GM23338 (cell line): Measurements from ENCODE around the gene GRM5. TPM values are rescaled to one million over a fixed set of nuclear protein-coding genes. Genes with fewer than 3 reads are reported as not detected.

Experiments used
- ATAC-seq: fragments of 200-7000 bp; cut with Tn5 transposase; 3 replicates; pipeline ENCODE4 v1.9.1; 2020
- DNase-seq: peaks from one replicate; pipeline ENCODE4 v3.0.0-alpha.2; 2015; ENCODE audit warnings: low spot score
- H2AFZ ChIP-seq: fragments of 200-600 bp; sonication (generic); 2 replicates; pipeline ENCODE4 v1.8.0; 2016; ENCODE audit warnings: antibody characterized with exemption, mild to moderate bottlenecking, moderate library complexity
- H3F3A ChIP-seq: fragments of 200-600 bp; sonication (generic); replicated peaks from 2 replicates; pipeline ENCODE4 v1.8.0; 2017; ENCODE audit warnings: antibody characterized with exemption, mixed run types, low read depth
- H3K27ac ChIP-seq: fragments of 200-600 bp; sonication (generic); 2 replicates; pipeline ENCODE4 v1.6.1; 2016; ENCODE audit warnings: low read depth
- H3K27me3 ChIP-seq: fragments of 200-600 bp; sonication (generic); 2 replicates; pipeline ENCODE4 v1.8.0; 2016; ENCODE audit warnings: mild to moderate bottlenecking, mixed run types, moderate library complexity; ENCODE audit not compliant: insufficient read depth
- H3K36me3 ChIP-seq: fragments of 200-600 bp; sonication (generic); 2 replicates; pipeline ENCODE4 v1.8.0; 2016; ENCODE audit warnings: mild to moderate bottlenecking; ENCODE audit not compliant: insufficient read depth
- H3K4me1 ChIP-seq: fragments of 200-600 bp; sonication (generic); 2 replicates; pipeline ENCODE4 v1.8.0; 2016; ENCODE audit warnings: mild to moderate bottlenecking, moderate library complexity; ENCODE audit not compliant: insufficient read depth
- H3K4me2 ChIP-seq: fragments of 200-600 bp; sonication (generic); 2 replicates; pipeline ENCODE4 v1.7.1; 2017; ENCODE audit warnings: mixed run types
- H3K4me3 ChIP-seq: fragments of 200-600 bp; sonication (generic); 2 replicates; pipeline ENCODE4 v1.6.1; 2016; ENCODE audit warnings: mixed run types
- H3K79me2 ChIP-seq: fragments of 200-600 bp; sonication (generic); replicated peaks from 2 replicates; pipeline ENCODE4 v1.8.0; 2017; ENCODE audit warnings: mild to moderate bottlenecking; ENCODE audit not compliant: insufficient read depth
- H3K9me2 ChIP-seq: fragments of 200-600 bp; sonication (generic); 2 replicates; pipeline ENCODE4 v1.8.0; 2017; ENCODE audit not compliant: insufficient read depth
- H4K20me1 ChIP-seq: fragments of 200-600 bp; sonication (generic); replicated peaks from 2 replicates; pipeline ENCODE4 v1.8.0; 2017; ENCODE audit warnings: mild to moderate bottlenecking; ENCODE audit not compliant: insufficient read depth
- H3K27ac Mint-ChIP-seq: 2 replicates; pipeline ENCODE4 v1.8.0; 2020; ENCODE audit warnings: inconsistent platforms, mild to moderate bottlenecking, moderate library complexity, mixed read lengths
- H3K27me3 Mint-ChIP-seq: 3 replicates; pipeline ENCODE4 v1.8.0; 2022; ENCODE audit warnings: low read depth, mild to moderate bottlenecking, moderate library complexity, mixed read lengths, inconsistent platforms; ENCODE audit not compliant: insufficient read depth, poor library complexity
- H3K36me3 Mint-ChIP-seq: 3 replicates; pipeline ENCODE4 v1.8.0; 2021; ENCODE audit warnings: low read depth, mild to moderate bottlenecking, inconsistent platforms, moderate library complexity, mixed read lengths
- H3K4me1 Mint-ChIP-seq: 3 replicates; pipeline ENCODE4 v1.8.0; 2020; ENCODE audit warnings: mild to moderate bottlenecking, inconsistent platforms, mixed read lengths
- H3K4me3 Mint-ChIP-seq: 3 replicates; pipeline ENCODE4 v1.8.0; 2021; ENCODE audit warnings: moderate library complexity, mild to moderate bottlenecking, inconsistent platforms, mixed read lengths
- H3K9me3 Mint-ChIP-seq: 3 replicates; pipeline ENCODE4 v1.8.0; 2020; ENCODE audit warnings: moderate library complexity, mild to moderate bottlenecking, inconsistent platforms, mixed read lengths
- CREB1 ChIP-seq: fragments of 250-450 bp; sonication (Bioruptor Pico); IDR thresholded peaks from 2 replicates; pipeline ENCODE4 v1.5.0; 2020; ENCODE audit warnings: low read depth, mild to moderate bottlenecking, moderate library complexity
- EZH2 ChIP-seq: fragments of 200-600 bp; sonication (generic); IDR thresholded peaks from one replicate; pipeline ENCODE4 v1.8.0; 2017; ENCODE audit warnings: antibody characterized with exemption, mild to moderate bottlenecking, low read depth; ENCODE audit not compliant: unreplicated experiment
- EZH2phosphoT487 ChIP-seq: fragments of 200-600 bp; sonication (generic); IDR thresholded peaks from one replicate; pipeline ENCODE4 v1.8.1; 2018; ENCODE audit warnings: antibody characterized with exemption; ENCODE audit not compliant: unreplicated experiment
- JUNB ChIP-seq: IDR thresholded peaks from one replicate; pipeline ENCODE4 v1.6.1; 2016; ENCODE audit warnings: antibody characterized with exemption; ENCODE audit not compliant: unreplicated experiment
- NANOG ChIP-seq: IDR thresholded peaks from 2 replicates; pipeline ENCODE4 v1.6.1; 2016; ENCODE audit warnings: antibody characterized with exemption, borderline replicate concordance
- POLR2AphosphoS5 ChIP-seq: IDR thresholded peaks from 2 replicates; pipeline ENCODE4 v1.6.1; 2016; ENCODE audit warnings: antibody characterized with exemption, low read depth
- STAT1 ChIP-seq: IDR thresholded peaks from one replicate; pipeline ENCODE4 v1.6.1; 2016; ENCODE audit warnings: antibody characterized with exemption; ENCODE audit not compliant: unreplicated experiment
- ZNF114 ChIP-seq: fragments of 250-450 bp; sonication (Bioruptor Pico); IDR thresholded peaks from 2 replicates; pipeline ENCODE4 v1.5.0; 2020; ENCODE audit warnings: mild to moderate bottlenecking, moderate library complexity
- polyA plus RNA-seq: library from polyadenylated mRNA; unstranded; fragments of >200 nt; fragmentation: Nextera tagmentation; extraction: Ambion mirVana; gene quantifications from 2 replicates; pipeline ENCODE4 v1.2.1, GENCODE V29; 2016
- total RNA-seq: library from RNA; depleted of rRNA; stranded (reverse); fragments of >200 nt; shearing (Covaris generic); gene quantifications from 2 replicates; pipeline ENCODE4 v1.2.3, GENCODE V29; 2014
- TF ChIP-seq, protein P1 (sequence below): fragments of 250-450 bp; sonication (Bioruptor Pico); IDR thresholded peaks from 2 replicates; pipeline ENCODE4 v1.5.0; 2020; ENCODE audit warnings: mild to moderate bottlenecking, moderate library complexity
- TF ChIP-seq, protein P2 (sequence below), 2 experiments: fragments of 200-600 bp in 1 of 2; sonication (generic) in 1 of 2; conservative IDR thresholded peaks; 2 replicates each; pipeline versions ENCODE4 v1.5.1 to v1.6.1; 2016 to 2017; ENCODE audit warnings: antibody characterized with exemption in 2 of 2, low read depth in 2 of 2, mild to moderate bottlenecking in 2 of 2, moderate library complexity in 1 of 2
- TF ChIP-seq, protein P3 (sequence below): IDR thresholded peaks from one replicate; pipeline ENCODE4 v1.6.1; 2018; ENCODE audit warnings: antibody characterized with exemption; ENCODE audit not compliant: unreplicated experiment

The GRM5 gene
- total and polyA plus RNA-seq, 2 experiments from 2014 or later = 0.23 to 0.45 TPM

DNA sequence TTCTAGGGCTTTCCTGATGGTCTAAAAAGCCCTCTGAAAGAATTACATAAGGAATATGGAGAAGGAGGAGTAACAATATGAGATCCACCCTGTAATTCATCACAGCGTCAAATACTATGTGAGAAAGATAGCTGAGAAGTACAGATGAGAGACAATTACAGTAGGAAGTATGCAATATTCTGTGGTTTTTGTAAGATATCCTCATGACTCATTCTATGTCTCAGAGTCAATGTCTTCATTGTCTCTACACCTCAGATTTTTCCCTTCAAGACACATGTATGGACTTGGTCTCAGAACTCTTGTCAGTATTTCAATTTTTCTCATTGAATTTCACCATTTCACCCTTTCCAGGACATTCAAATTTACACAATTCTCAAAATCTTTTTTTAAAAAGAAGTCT is 385.0 kb downstream of the GRM5 start:
- Histone ChIP-seq H3K36me3 (no peaks in the 10 kb centered on the region), H2AFZ (no peak overlapping the region), H3K4me2 (no peak overlapping the region), H3K4me1 (no peaks in the 10 kb centered on the region), H3K27me3 (no peaks in the 10 kb centered on the region), H3K27ac (no peak overlapping the region), H3K79me2 (no peaks in the 10 kb centered on the region), H3K9me2 (no peaks in the 10 kb centered on the region), H3K4me3 (no peak overlapping the region), H4K20me1 (no peaks in the 10 kb centered on the region), H3F3A (no peaks in the 10 kb centered on the region)
- TF ChIP-seq EZH2 = no peak
- Mint-ChIP-seq H3K4me3 (no peak overlapping the region), H3K27ac (no peak overlapping the region), H3K36me3 (peaks cover 21% of the 10 kb centered on the region; the same call in 2 of the 3 replicates), H3K4me1 (peaks cover 9% of the 10 kb centered on the region; the same call in 2 of the 3 replicates), H3K27me3 (no peaks in the 10 kb centered on the region), H3K9me3 (peaks cover 21% of the 10 kb centered on the region)
- no peak for DNase-seq
- no peak for ATAC-seq

DNA sequence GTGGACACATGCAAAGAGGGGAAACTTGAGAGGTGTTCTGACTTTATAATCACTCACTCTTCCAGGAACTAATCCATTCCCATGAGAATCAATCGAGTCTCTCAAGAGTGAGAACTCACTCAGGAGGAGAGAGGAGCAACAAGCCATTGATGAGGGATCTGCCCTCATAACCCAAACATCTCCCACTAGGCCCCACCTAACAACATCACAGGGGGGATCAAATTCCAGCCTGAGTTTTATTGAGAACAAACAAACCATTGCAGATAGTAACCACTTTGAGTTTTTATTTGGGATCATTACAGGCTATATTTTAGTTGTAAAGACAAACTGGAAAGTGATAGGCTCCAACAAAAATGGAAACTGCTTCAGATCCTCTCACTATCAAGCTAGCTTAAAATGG is 399.4 kb downstream of the GRM5 start:
- Histone ChIP-seq H3F3A (no peaks in the 10 kb centered on the region), H3K27me3 (no peaks in the 10 kb centered on the region), H3K9me2 (no peaks in the 10 kb centered on the region), H2AFZ (no peak overlapping the region), H3K79me2 (no peaks in the 10 kb centered on the region), H3K4me2 (no peak overlapping the region), H3K4me3 (no peak overlapping the region), H4K20me1 (no peaks in the 10 kb centered on the region), H3K4me1 (no peaks in the 10 kb centered on the region), H3K27ac (no peak overlapping the region), H3K36me3 (no peaks in the 10 kb centered on the region)
- no peak for DNase-seq
- Mint-ChIP-seq H3K36me3 (no peaks in the 10 kb centered on the region), H3K4me3 (no peak overlapping the region), H3K27ac (no peak overlapping the region), H3K4me1 (no peaks in the 10 kb centered on the region), H3K27me3 (peaks cover 2% of the 10 kb centered on the region), H3K9me3 (peaks cover 3% of the 10 kb centered on the region; the same call in 1 of the 3 replicates)
- TF ChIP-seq CREB1 (CRISPR knock-in tag) = no peak
- TF ChIP-seq, protein P1, sequence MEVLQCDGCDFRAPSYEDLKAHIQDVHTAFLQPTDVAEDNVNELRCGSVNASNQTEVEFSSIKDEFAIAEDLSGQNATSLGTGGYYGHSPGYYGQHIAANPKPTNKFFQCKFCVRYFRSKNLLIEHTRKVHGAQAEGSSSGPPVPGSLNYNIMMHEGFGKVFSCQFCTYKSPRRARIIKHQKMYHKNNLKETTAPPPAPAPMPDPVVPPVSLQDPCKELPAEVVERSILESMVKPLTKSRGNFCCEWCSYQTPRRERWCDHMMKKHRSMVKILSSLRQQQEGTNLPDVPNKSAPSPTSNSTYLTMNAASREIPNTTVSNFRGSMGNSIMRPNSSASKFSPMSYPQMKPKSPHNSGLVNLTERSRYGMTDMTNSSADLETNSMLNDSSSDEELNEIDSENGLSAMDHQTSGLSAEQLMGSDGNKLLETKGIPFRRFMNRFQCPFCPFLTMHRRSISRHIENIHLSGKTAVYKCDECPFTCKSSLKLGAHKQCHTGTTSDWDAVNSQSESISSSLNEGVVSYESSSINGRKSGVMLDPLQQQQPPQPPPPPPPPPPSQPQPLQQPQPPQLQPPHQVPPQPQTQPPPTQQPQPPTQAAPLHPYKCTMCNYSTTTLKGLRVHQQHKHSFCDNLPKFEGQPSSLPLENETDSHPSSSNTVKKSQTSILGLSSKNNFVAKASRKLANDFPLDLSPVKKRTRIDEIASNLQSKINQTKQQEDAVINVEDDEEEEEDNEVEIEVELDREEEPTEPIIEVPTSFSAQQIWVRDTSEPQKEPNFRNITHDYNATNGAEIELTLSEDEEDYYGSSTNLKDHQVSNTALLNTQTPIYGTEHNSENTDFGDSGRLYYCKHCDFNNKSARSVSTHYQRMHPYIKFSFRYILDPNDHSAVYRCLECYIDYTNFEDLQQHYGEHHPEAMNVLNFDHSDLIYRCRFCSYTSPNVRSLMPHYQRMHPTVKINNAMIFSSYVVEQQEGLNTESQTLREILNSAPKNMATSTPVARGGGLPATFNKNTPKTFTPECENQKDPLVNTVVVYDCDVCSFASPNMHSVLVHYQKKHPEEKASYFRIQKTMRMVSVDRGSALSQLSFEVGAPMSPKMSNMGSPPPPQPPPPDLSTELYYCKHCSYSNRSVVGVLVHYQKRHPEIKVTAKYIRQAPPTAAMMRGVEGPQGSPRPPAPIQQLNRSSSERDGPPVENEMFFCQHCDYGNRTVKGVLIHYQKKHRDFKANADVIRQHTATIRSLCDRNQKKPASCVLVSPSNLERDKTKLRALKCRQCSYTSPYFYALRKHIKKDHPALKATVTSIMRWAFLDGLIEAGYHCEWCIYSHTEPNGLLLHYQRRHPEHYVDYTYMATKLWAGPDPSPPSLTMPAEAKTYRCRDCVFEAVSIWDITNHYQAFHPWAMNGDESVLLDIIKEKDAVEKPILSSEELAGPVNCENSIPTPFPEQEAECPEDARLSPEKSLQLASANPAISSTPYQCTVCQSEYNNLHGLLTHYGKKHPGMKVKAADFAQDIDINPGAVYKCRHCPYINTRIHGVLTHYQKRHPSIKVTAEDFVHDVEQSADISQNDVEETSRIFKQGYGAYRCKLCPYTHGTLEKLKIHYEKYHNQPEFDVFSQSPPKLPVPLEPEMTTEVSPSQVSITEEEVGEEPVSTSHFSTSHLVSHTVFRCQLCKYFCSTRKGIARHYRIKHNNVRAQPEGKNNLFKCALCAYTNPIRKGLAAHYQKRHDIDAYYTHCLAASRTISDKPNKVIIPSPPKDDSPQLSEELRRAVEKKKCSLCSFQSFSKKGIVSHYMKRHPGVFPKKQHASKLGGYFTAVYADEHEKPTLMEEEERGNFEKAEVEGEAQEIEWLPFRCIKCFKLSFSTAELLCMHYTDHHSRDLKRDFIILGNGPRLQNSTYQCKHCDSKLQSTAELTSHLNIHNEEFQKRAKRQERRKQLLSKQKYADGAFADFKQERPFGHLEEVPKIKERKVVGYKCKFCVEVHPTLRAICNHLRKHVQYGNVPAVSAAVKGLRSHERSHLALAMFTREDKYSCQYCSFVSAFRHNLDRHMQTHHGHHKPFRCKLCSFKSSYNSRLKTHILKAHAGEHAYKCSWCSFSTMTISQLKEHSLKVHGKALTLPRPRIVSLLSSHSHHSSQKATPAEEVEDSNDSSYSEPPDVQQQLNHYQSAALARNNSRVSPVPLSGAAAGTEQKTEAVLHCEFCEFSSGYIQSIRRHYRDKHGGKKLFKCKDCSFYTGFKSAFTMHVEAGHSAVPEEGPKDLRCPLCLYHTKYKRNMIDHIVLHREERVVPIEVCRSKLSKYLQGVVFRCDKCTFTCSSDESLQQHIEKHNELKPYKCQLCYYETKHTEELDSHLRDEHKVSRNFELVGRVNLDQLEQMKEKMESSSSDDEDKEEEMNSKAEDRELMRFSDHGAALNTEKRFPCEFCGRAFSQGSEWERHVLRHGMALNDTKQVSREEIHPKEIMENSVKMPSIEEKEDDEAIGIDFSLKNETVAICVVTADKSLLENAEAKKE (CRISPR knock-in tag) = no peak
- no peak for TF ChIP-seq STAT1
- TF ChIP-seq EZH2phosphoT487 = no peak
- no peak for TF ChIP-seq NANOG
- no peak for TF ChIP-seq POLR2AphosphoS5
- TF ChIP-seq, protein P2, sequence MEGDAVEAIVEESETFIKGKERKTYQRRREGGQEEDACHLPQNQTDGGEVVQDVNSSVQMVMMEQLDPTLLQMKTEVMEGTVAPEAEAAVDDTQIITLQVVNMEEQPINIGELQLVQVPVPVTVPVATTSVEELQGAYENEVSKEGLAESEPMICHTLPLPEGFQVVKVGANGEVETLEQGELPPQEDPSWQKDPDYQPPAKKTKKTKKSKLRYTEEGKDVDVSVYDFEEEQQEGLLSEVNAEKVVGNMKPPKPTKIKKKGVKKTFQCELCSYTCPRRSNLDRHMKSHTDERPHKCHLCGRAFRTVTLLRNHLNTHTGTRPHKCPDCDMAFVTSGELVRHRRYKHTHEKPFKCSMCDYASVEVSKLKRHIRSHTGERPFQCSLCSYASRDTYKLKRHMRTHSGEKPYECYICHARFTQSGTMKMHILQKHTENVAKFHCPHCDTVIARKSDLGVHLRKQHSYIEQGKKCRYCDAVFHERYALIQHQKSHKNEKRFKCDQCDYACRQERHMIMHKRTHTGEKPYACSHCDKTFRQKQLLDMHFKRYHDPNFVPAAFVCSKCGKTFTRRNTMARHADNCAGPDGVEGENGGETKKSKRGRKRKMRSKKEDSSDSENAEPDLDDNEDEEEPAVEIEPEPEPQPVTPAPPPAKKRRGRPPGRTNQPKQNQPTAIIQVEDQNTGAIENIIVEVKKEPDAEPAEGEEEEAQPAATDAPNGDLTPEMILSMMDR (conservative IDR thresholded peaks at IDR 0.05; ENCODE audit: low read depth in 2 of 2) = no peak
- no peak for TF ChIP-seq EZH2
- TF ChIP-seq, protein P3, sequence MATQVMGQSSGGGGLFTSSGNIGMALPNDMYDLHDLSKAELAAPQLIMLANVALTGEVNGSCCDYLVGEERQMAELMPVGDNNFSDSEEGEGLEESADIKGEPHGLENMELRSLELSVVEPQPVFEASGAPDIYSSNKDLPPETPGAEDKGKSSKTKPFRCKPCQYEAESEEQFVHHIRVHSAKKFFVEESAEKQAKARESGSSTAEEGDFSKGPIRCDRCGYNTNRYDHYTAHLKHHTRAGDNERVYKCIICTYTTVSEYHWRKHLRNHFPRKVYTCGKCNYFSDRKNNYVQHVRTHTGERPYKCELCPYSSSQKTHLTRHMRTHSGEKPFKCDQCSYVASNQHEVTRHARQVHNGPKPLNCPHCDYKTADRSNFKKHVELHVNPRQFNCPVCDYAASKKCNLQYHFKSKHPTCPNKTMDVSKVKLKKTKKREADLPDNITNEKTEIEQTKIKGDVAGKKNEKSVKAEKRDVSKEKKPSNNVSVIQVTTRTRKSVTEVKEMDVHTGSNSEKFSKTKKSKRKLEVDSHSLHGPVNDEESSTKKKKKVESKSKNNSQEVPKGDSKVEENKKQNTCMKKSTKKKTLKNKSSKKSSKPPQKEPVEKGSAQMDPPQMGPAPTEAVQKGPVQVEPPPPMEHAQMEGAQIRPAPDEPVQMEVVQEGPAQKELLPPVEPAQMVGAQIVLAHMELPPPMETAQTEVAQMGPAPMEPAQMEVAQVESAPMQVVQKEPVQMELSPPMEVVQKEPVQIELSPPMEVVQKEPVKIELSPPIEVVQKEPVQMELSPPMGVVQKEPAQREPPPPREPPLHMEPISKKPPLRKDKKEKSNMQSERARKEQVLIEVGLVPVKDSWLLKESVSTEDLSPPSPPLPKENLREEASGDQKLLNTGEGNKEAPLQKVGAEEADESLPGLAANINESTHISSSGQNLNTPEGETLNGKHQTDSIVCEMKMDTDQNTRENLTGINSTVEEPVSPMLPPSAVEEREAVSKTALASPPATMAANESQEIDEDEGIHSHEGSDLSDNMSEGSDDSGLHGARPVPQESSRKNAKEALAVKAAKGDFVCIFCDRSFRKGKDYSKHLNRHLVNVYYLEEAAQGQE = no peak
- TF ChIP-seq ZNF114 = no peak
- TF ChIP-seq JUNB = no peak
- no peak for ATAC-seq
